GM18858 (cell line): Measurements from ENCODE around the gene TIAM1.

Experiments used
- ATAC-seq: cut with Tn5 transposase; IDR thresholded peaks from one replicate; pipeline ENCODE4 v1.9.1; 2021; ENCODE audit not compliant: unreplicated experiment

Gene TIAM1

GRCh38 chr21:31343680-31344480, at the start of gene TIAM1:
Gene TIAM1, minus strand, starts transcription at chr21:31344261. Its CDS starts 77,289 bp downstream, at chr21:31266972.
- no peak for ATAC-seq

- no peak for ATAC-seq
These were observed 43.6 kb upstream of the TIAM1 start for GRCh38 chr21:31387560-31388186.

DNA sequence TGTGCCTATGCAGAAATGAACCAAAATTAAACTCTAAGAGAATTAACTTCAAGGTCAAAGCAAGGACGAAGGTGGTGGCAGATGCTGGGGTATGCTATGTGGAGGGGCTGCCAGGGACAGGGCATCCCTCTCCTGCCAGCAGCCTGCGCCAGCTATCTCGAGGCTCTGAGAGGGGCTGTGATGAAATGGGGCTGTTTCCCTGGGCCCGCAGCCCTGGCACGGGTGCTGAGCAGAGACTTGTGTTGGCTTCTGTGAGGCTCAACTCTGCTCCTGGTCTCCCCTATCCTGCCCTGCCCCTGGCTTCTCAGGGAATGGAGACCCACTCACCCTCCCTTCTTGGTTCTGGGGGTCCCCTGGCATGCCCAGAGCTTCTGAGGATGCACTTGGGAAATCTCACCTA, 41.9 kb upstream of the TIAM1 start:
- ATAC-seq = no peak

GRCh38 chr21:31383770-31384169, 39.7 kb upstream of the TIAM1 start:
- no peak for ATAC-seq

- ATAC-seq = no peak
These were observed 38.0 kb upstream of the TIAM1 start for GRCh38 chr21:31382060-31382459.

DNA sequence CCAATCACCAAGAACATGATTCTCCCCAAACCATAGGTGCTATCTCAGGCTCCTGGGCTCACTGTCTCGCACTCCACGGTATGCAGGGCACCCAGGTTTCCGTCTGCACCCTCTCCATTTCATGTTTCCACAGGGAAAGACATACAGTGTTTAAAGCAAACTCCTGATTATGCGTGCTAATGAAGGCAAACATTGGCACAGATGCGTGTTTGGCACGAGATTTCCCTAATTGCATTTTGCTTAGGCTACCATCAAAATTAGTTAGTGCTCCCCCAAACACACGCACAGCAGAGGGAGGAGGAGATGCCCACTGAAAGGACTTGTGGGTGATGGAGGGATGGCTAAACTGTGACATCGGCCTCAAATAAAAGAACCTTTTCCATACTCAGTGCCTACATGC, 32.2 kb upstream of the TIAM1 start:
- ATAC-seq = no peak

DNA sequence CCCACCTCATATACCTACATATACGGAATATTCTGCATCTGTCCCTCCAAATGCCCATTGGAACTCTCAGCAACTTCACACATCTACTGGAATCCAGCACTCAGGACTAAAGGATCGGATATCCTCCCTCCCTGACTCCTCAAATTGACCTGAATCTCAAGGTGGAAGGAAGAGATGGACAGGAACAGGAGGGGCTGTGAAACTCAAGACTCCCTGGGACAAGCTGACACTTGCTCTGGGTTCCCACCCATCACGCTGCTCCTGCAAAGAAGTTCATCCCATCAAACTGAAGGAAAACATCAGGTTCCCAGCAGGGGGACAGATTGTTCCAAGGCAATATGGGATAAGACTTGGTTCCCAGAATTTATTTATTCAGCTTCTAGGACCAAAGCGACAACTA, 30.3 kb upstream of the TIAM1 start:
- ATAC-seq = no peak

DNA sequence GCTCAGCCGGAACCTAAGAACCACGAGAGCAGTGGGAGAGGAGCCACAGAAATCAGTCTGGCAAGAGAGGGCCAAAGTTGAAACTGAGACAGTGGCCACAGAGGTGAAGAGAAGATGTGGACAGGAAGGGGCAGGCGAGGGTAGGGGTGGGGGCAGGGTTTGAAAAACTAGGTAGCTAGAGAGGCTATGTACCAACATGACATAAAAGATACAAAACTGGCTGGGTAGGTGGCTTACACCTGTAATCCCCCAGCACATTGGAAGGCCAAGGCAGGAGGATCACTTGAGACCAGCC, 28.4 kb upstream of the TIAM1 start:
- ATAC-seq = no peak

GRCh38 chr21:31371715-31372470, 27.8 kb upstream of the TIAM1 start:
- no peak for ATAC-seq

DNA sequence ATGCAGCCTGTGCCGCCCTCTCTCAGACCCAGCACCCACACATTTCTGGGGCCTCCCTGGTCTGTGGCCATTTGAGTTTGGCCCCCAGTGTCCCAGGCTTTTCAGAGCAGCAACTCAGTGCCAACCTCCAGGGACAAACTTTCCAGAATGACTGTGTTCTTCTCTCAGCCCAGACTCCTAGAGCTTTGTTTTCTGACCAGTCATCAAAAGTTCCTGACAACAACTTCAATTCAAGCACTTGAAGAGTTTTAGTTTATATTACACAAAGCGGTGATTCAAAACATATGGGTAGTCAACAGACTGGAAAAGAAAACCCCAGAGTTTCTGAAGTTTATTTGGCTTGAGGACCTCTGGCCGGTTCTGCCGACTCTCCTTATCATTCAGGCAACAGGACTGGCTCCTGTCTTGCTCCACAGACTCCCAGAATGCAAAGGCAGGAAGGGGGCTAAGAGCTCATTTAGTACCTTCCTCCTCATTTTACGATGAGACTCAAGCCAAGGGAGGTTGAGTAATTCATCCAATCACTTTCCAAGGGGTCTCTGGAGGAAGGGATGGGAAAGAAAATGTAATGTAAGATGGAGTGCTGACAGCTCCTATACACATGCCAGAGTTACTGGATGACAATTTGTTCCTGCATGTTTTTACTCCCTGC, 27.0 kb upstream of the TIAM1 start:
- ATAC-seq = no peak

GRCh38 chr21:31370281-31370892, 26.3 kb upstream of the TIAM1 start:
- ATAC-seq = no peak

DNA sequence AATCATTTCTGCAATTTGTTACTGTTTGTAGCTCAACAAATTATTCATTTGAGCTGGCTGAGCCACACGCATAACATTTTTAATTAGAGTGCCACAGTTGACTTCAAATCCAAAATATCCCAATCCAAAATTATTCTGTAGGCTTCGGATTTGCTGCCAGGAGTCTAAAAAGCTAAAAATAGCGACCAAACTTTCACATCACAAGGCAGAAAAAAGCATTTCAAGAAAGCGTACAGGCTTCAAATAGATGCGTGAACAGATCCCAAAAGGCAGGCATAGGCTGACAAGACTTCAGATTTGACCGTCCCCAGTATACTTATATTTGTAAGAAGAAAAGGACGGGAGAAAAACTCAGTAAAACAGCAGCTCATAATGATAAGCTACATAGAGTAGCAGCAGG, 24.3 kb upstream of the TIAM1 start:
- no peak for ATAC-seq

GRCh38 chr21:31367801-31368200, 23.7 kb upstream of the TIAM1 start:
- ATAC-seq = no peak

DNA sequence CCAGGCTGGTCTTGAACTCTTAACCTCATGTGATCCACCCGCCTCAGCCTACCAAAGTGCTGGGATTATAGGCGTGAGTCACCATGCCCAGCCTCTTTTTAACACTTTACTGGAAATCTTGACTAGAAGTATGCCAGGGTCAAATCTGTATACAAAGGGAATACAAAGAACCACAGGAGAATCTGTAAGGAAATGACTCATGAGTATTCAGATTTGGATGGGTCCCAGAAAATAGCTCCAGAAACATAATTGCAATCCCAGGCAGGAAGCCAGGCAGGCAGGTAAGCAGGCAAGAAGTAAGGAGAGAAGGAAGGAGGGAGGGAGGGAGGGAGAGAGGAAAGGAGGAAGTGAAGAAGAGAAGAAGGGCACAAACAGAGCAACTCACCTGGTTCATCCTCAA, 22.8 kb upstream of the TIAM1 start:
- no peak for ATAC-seq

GRCh38 chr21:31364253-31364945, 20.3 kb upstream of the TIAM1 start:
- no peak for ATAC-seq

DNA sequence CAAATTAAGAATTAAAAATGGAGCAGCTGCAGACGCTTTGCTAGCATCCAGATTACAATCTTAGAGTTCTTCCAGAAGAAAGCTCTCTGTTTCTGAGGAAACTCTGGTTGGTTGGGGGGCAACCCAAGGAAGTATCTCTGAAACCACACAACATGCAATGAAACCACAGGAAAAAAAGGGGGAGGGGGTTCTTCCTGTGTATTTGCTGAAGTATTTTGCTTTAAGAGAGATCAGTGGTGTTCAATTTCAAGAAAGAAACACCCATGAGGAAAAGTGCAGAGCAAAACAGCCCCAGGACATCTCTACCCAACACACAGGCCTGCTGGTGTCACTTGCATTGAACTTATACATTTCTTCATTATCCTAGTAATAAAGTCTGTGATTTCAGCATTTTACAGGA, 19.7 kb upstream of the TIAM1 start:
- no peak for ATAC-seq

- ATAC-seq = no peak
These were observed 16.7 kb upstream of the TIAM1 start for GRCh38 chr21:31360717-31361116.

- no peak for ATAC-seq
These were observed 14.1 kb upstream of the TIAM1 start for GRCh38 chr21:31358158-31358557.

DNA sequence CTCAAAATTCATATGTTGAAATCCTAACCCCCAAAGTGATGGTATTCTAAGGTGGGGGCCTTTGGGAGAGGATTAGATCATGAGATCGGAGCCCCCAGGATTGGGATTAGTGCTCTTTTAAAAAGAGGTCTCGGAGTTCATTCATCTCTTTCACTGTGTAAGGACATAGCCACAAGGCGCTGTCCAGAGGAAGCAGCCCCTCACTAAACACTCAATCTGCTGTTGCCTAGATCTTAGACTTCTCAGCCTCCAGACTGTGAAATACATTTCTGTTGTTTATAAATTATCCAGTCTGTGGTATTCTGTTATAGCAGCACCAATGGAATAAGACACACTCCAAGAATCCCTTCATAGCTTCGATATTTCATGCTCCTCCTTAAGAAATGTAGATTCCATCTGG, 12.4 kb upstream of the TIAM1 start:
- no peak for ATAC-seq

DNA sequence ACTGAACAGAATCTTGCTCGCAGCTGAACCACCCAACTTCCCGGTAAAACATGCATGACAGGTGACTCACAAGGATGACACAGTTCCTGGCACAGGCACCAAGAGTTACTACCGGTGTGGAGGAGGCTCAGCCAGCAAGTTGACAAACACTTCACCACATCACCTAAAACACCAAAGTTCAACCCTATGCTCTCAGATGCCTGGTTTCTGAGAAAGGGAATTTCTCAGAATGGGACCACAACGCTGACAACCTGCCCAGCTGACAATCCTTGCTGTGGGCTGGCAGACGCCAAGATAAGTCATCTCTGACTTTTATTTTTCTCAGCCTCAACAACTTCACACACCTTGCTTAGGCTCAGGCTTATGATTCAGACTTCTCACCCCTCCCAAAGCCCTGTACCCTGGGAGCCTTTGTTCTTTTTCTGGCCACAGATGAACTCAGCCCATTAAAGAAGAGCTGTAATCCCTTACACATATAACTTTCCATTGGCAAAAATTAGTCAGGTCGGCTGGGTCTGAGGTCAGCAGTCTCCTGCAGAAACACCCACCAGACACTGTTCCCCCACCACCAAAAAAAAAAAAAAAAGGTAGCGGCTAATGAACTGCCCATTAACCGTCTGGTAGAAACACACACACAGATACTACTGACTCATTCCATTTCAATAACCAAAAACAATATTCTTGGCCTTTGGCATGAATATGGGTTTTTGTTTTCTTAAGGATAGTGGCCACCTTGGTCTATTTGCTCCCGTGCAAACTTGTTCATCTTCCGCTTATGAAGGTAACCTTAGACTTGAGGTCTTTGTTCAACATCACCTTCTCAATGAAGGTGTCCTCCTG, 10.8 kb upstream of the TIAM1 start:
- no peak for ATAC-seq
